Renal cortical epithelial cell (primary cell): ENCODE results near the gene ARL8B. TPM values are rescaled to one million over a fixed set of nuclear protein-coding genes. Genes with fewer than 3 reads are reported as not detected.
"Not testable (repeated sequence)": the region's sequence is repeated elsewhere in the genome, so short reads cannot be mapped to it uniquely, and the experiment has no call there.

Experiments
- DNase-seq: peaks from one replicate; pipeline ENCODE4 v3.0.0-alpha.2; 2011; ENCODE audit warnings: low read depth
- total RNA-seq: library from RNA; depleted of rRNA; stranded (reverse); fragments of >200 nt; gene quantifications from 2 replicates; pipeline ENCODE4 v1.2.3, GENCODE V29; 2014

Gene ARL8B
- total RNA-seq, 1 donor from 2014 or later = 88.5 TPM

GRCh38 chr3:5112043-5112442, 10.0 kb upstream of the ARL8B start:
- DNase-seq = no peak

- not testable (repeated sequence) for DNase-seq
Observed at GRCh38 chr3:5113726-5114125, 8.4 kb upstream of the ARL8B start.

GRCh38 chr3:5115506-5116162, 6.5 kb upstream of the ARL8B start:
- DNase-seq = no peak

GRCh38 chr3:5116538-5116937, 5.6 kb upstream of the ARL8B start:
- DNase-seq = no peak

GRCh38 chr3:5120446-5120845, 1.6 kb upstream of the ARL8B start:
- no peak for DNase-seq

GRCh38 chr3:5122741-5123706, 932 bp downstream of the ARL8B start:
- DNase-seq = peak; percentile 89

GRCh38 chr3:5123937-5124336, 1.8 kb downstream of the ARL8B start:
- DNase-seq = no peak

GRCh38 chr3:5126586-5126985, 4.5 kb downstream of the ARL8B start:
- DNase-seq = peak; percentile 19

GRCh38 chr3:5128849-5129248, 6.8 kb downstream of the ARL8B start:
- no peak for DNase-seq

- DNase-seq = no peak
Observed at GRCh38 chr3:5133239-5134018, 11.3 kb downstream of the ARL8B start.

- DNase-seq = no peak
Observed at GRCh38 chr3:5134019-5134391, 11.9 kb downstream of the ARL8B start.

GRCh38 chr3:5134499-5134898, 12.4 kb downstream of the ARL8B start:
- no peak for DNase-seq

- peak; percentile 56 for DNase-seq
Observed at GRCh38 chr3:5136211-5136918, 14.3 kb downstream of the ARL8B start.

- peak; percentile 28 for DNase-seq
Observed at GRCh38 chr3:5136919-5137429, 14.9 kb downstream of the ARL8B start.

- peak; percentile 50 for DNase-seq
Observed at GRCh38 chr3:5138214-5138981, 16.3 kb downstream of the ARL8B start.

GRCh38 chr3:5140230-5140621, 18.1 kb downstream of the ARL8B start:
- DNase-seq = peak; percentile 72

GRCh38 chr3:5140839-5141238, 18.7 kb downstream of the ARL8B start:
- DNase-seq = no peak

- no peak for DNase-seq
Observed at GRCh38 chr3:5141760-5142159, 19.7 kb downstream of the ARL8B start.

GRCh38 chr3:5143464-5143863, 21.4 kb downstream of the ARL8B start:
- no peak for DNase-seq

- no peak for DNase-seq
Observed at GRCh38 chr3:5144316-5144994, 22.4 kb downstream of the ARL8B start.
